ENCODE data around the gene LCLAT1.

DNA sequence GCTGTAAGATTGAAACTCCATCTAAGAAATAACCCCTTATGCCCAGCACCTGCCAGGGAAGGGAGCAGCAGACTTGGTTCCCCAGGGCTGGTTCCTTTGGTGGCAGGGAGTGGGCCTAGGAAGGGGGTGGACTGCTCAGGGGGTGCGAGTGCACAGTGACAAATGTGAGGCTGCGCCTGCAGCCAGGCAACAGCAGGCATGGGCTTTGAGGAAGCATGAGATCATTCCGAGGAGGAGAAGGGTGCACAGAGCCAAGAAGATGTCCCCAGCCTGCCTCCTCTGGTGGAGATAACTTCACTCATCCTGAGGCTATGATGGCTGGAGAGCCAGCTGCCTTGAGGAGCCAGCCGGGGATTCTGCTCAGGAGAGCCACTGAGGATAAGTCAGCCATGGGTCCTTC, 202.2 kb downstream of the LCLAT1 start:
- TF ChIP-seq, protein P1, sequence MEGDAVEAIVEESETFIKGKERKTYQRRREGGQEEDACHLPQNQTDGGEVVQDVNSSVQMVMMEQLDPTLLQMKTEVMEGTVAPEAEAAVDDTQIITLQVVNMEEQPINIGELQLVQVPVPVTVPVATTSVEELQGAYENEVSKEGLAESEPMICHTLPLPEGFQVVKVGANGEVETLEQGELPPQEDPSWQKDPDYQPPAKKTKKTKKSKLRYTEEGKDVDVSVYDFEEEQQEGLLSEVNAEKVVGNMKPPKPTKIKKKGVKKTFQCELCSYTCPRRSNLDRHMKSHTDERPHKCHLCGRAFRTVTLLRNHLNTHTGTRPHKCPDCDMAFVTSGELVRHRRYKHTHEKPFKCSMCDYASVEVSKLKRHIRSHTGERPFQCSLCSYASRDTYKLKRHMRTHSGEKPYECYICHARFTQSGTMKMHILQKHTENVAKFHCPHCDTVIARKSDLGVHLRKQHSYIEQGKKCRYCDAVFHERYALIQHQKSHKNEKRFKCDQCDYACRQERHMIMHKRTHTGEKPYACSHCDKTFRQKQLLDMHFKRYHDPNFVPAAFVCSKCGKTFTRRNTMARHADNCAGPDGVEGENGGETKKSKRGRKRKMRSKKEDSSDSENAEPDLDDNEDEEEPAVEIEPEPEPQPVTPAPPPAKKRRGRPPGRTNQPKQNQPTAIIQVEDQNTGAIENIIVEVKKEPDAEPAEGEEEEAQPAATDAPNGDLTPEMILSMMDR (IDR thresholded peaks at IDR 0.05; ENCODE audit: low read length) = no peak
- no peak for TF ChIP-seq EZH2 (IDR thresholded peaks at IDR 0.05; ENCODE audit: borderline replicate concordance, low read length)

Measured in OCI-LY1 (cell line).